ENCODE results near the gene COL5A1. TPM values are rescaled to one million over a fixed set of nuclear protein-coding genes. Genes with fewer than 3 reads are reported as not detected.

The COL5A1 gene
- total and polyA plus RNA-seq, 3 experiments from 2014 or later: 0.02 to 0.43 (median 0.13) TPM

GRCh38 chr9:134829356-134829937 is 187.8 kb downstream of the COL5A1 start:
- CTCF ChIA-PET: no interaction called here

GRCh38 chr9:134830126-134830525 is 188.5 kb downstream of the COL5A1 start:
- H3K36me3 Mint-ChIP-seq: no peaks in the 10 kb centered on the region
- no peak overlapping the region for H3K4me3 ChIP-seq (ENCODE audit: low read length)
- no peak overlapping the region for H3K27ac ChIP-seq (ENCODE audit: low read depth, low read length)
- no peaks in the 10 kb centered on the region for H3K27me3 ChIP-seq (ENCODE audit: insufficient read depth, low read length, poor library complexity, severe bottlenecking)
- H3K9me3 Mint-ChIP-seq: no peaks in the 10 kb centered on the region
- H3K27ac Mint-ChIP-seq: no peak overlapping the region
- no peaks in the 10 kb centered on the region for H3K27me3 Mint-ChIP-seq
- no peaks in the 10 kb centered on the region for H3K4me1 ChIP-seq (ENCODE audit: insufficient read depth, low read length)
- H3K9me3 ChIP-seq (ENCODE audit: low read length): no peaks in the 10 kb centered on the region
- ChIA-PET POLR2A (no interaction called here), CTCF (no interaction called here)
- no peaks in the 10 kb centered on the region for H3K36me3 ChIP-seq (ENCODE audit: insufficient read depth, low read length)
- no peaks in the 10 kb centered on the region for H3K4me1 Mint-ChIP-seq
- no peak for DNase-seq
- no peak overlapping the region for H3K4me3 Mint-ChIP-seq

More at GRCh38 chr9:134829356-134829937, 187.8 kb downstream of the COL5A1 start:
- no peaks in the 10 kb centered on the region for H3K36me3 ChIP-seq (ENCODE audit: insufficient read depth, low read length)
- Mint-ChIP-seq H3K36me3 (no peaks in the 10 kb centered on the region), H3K27ac (peak overlapping the region in 1 of 8 donors; percentile 63), H3K9me3 (no peaks in the 10 kb centered on the region), H3K4me1 (no peaks in the 10 kb centered on the region), H3K4me3 (no peak overlapping the region), H3K27me3 (no peaks in the 10 kb centered on the region)
- H3K4me1 ChIP-seq (ENCODE audit: insufficient read depth, low read length): no peaks in the 10 kb centered on the region
- POLR2A ChIA-PET: no interaction called here
- no peak overlapping the region for H3K27ac ChIP-seq (ENCODE audit: low read depth, low read length)
- H3K27me3 ChIP-seq (ENCODE audit: insufficient read depth, low read length, poor library complexity, severe bottlenecking): no peaks in the 10 kb centered on the region
- H3K4me3 ChIP-seq (ENCODE audit: low read length): no peak overlapping the region
- H3K9me3 ChIP-seq (ENCODE audit: low read length): no peaks in the 10 kb centered on the region
- no peak for DNase-seq

- Histone ChIP-seq H3K27me3 (ENCODE audit: insufficient read depth, low read length, poor library complexity, severe bottlenecking) (no peaks in the 10 kb centered on the region), H3K4me1 (ENCODE audit: insufficient read depth, low read length) (no peaks in the 10 kb centered on the region), H3K4me3 (ENCODE audit: low read length) (no peak overlapping the region), H3K27ac (ENCODE audit: low read depth, low read length) (no peak overlapping the region), H3K36me3 (ENCODE audit: insufficient read depth, low read length) (no peaks in the 10 kb centered on the region), H3K9me3 (ENCODE audit: low read length) (no peaks in the 10 kb centered on the region)
- no peaks in the 10 kb centered on the region for H3K36me3 Mint-ChIP-seq
- H3K4me3 Mint-ChIP-seq: no peak overlapping the region
- H3K4me1 Mint-ChIP-seq: no peaks in the 10 kb centered on the region
- no peaks in the 10 kb centered on the region for H3K27me3 Mint-ChIP-seq
- ChIA-PET CTCF (no interaction called here), POLR2A (no interaction called here)
- no peak for DNase-seq
- no peaks in the 10 kb centered on the region for H3K9me3 Mint-ChIP-seq
- H3K27ac Mint-ChIP-seq: no peak overlapping the region
Measured at GRCh38 chr9:134830926-134831720, 189.5 kb downstream of the COL5A1 start.

GRCh38 chr9:134832471-134832870 is 190.9 kb downstream of the COL5A1 start:
- POLR2A ChIA-PET: no interaction called here
- CTCF ChIA-PET: no interaction called here
- H3K36me3 ChIP-seq (ENCODE audit: insufficient read depth, low read length): no peaks in the 10 kb centered on the region
- no peaks in the 10 kb centered on the region for H3K9me3 ChIP-seq (ENCODE audit: low read length)
- H3K27ac ChIP-seq (ENCODE audit: low read depth, low read length): no peak overlapping the region
- Mint-ChIP-seq H3K27ac (no peak overlapping the region), H3K4me1 (no peaks in the 10 kb centered on the region), H3K9me3 (no peaks in the 10 kb centered on the region), H3K27me3 (no peaks in the 10 kb centered on the region), H3K36me3 (no peaks in the 10 kb centered on the region), H3K4me3 (no peak overlapping the region)
- H3K4me3 ChIP-seq (ENCODE audit: low read length): no peak overlapping the region
- no peaks in the 10 kb centered on the region for H3K27me3 ChIP-seq (ENCODE audit: insufficient read depth, low read length, poor library complexity, severe bottlenecking)
- H3K4me1 ChIP-seq (ENCODE audit: insufficient read depth, low read length): no peaks in the 10 kb centered on the region
- no peak for DNase-seq

GRCh38 chr9:134833294-134833880 is 191.8 kb downstream of the COL5A1 start:
- no peaks in the 10 kb centered on the region for H3K4me1 ChIP-seq (ENCODE audit: insufficient read depth, low read length)
- no peaks in the 10 kb centered on the region for H3K27me3 ChIP-seq (ENCODE audit: insufficient read depth, low read length, poor library complexity, severe bottlenecking)
- ChIA-PET POLR2A (no interaction called here), CTCF (no interaction called here)
- H3K27ac ChIP-seq (ENCODE audit: low read depth, low read length): no peak overlapping the region
- H3K4me3 ChIP-seq (ENCODE audit: low read length): no peak overlapping the region
- no peak for DNase-seq
- H3K9me3 ChIP-seq (ENCODE audit: low read length): no peaks in the 10 kb centered on the region
- H3K4me1 Mint-ChIP-seq: no peaks in the 10 kb centered on the region
- H3K36me3 ChIP-seq (ENCODE audit: insufficient read depth, low read length): no peaks in the 10 kb centered on the region
- no peaks in the 10 kb centered on the region for H3K36me3 Mint-ChIP-seq
- H3K27me3 Mint-ChIP-seq: no peaks in the 10 kb centered on the region
- H3K27ac Mint-ChIP-seq: peak overlapping the region in 1 of 8 donors; percentile 77
- H3K9me3 Mint-ChIP-seq: no peaks in the 10 kb centered on the region
- H3K4me3 Mint-ChIP-seq: no peak overlapping the region

- no peaks in the 10 kb centered on the region for H3K27me3 ChIP-seq (ENCODE audit: insufficient read depth, low read length, poor library complexity, severe bottlenecking)
- no peak overlapping the region for H3K4me3 ChIP-seq (ENCODE audit: low read length)
- no peaks in the 10 kb centered on the region for H3K9me3 Mint-ChIP-seq
- no peaks in the 10 kb centered on the region for H3K4me1 Mint-ChIP-seq
- CTCF ChIA-PET: no interaction called here
- no peaks in the 10 kb centered on the region for H3K4me1 ChIP-seq (ENCODE audit: insufficient read depth, low read length)
- H3K27ac Mint-ChIP-seq: no peak overlapping the region
- H3K27me3 Mint-ChIP-seq: no peaks in the 10 kb centered on the region
- H3K4me3 Mint-ChIP-seq: no peak overlapping the region
- H3K36me3 ChIP-seq (ENCODE audit: insufficient read depth, low read length): no peaks in the 10 kb centered on the region
- H3K27ac ChIP-seq (ENCODE audit: low read depth, low read length): no peak overlapping the region
- no peaks in the 10 kb centered on the region for H3K36me3 Mint-ChIP-seq
- POLR2A ChIA-PET: no interaction called here
- H3K9me3 ChIP-seq (ENCODE audit: low read length): no peaks in the 10 kb centered on the region
- no peak for DNase-seq
Measured at GRCh38 chr9:134834217-134834956, 192.8 kb downstream of the COL5A1 start.

GRCh38 chr9:134834957-134835419 is 193.4 kb downstream of the COL5A1 start:
- H3K4me3 Mint-ChIP-seq: no peak overlapping the region
- peak in 1 of 5 donors; percentile 36 for DNase-seq
- ChIA-PET POLR2A (no interaction called here), CTCF (no interaction called here)
- Histone ChIP-seq H3K36me3 (ENCODE audit: insufficient read depth, low read length) (no peaks in the 10 kb centered on the region), H3K27ac (ENCODE audit: low read depth, low read length) (no peak overlapping the region), H3K27me3 (ENCODE audit: insufficient read depth, low read length, poor library complexity, severe bottlenecking) (no peaks in the 10 kb centered on the region), H3K4me1 (ENCODE audit: insufficient read depth, low read length) (no peaks in the 10 kb centered on the region), H3K4me3 (ENCODE audit: low read length) (no peak overlapping the region), H3K9me3 (ENCODE audit: low read length) (no peaks in the 10 kb centered on the region)
- H3K27me3 Mint-ChIP-seq: no peaks in the 10 kb centered on the region
- H3K9me3 Mint-ChIP-seq: no peaks in the 10 kb centered on the region
- H3K4me1 Mint-ChIP-seq: no peaks in the 10 kb centered on the region
- no peaks in the 10 kb centered on the region for H3K36me3 Mint-ChIP-seq
- H3K27ac Mint-ChIP-seq: no peak overlapping the region

GRCh38 chr9:134835448-134835847 is 193.8 kb downstream of the COL5A1 start:
- no peaks in the 10 kb centered on the region for H3K4me1 ChIP-seq (ENCODE audit: insufficient read depth, low read length)
- Mint-ChIP-seq H3K36me3 (no peaks in the 10 kb centered on the region), H3K27me3 (no peaks in the 10 kb centered on the region), H3K4me1 (no peaks in the 10 kb centered on the region), H3K27ac (no peak overlapping the region), H3K4me3 (no peak overlapping the region), H3K9me3 (no peaks in the 10 kb centered on the region)
- CTCF ChIA-PET: no interaction called here
- H3K4me3 ChIP-seq (ENCODE audit: low read length): no peak overlapping the region
- no peak overlapping the region for H3K27ac ChIP-seq (ENCODE audit: low read depth, low read length)
- POLR2A ChIA-PET: no interaction called here
- no peaks in the 10 kb centered on the region for H3K27me3 ChIP-seq (ENCODE audit: insufficient read depth, low read length, poor library complexity, severe bottlenecking)
- peak in 1 of 5 donors; percentile 30 for DNase-seq
- no peaks in the 10 kb centered on the region for H3K36me3 ChIP-seq (ENCODE audit: insufficient read depth, low read length)
- H3K9me3 ChIP-seq (ENCODE audit: low read length): no peaks in the 10 kb centered on the region
